VCaP (cell line): ENCODE results near the gene NME3.

Source experiments
- H3K27ac ChIP-seq: fragments of 450-650 bp; 2 replicates; pipeline ENCODE4 v1.5.1; 2017
- TF ChIP-seq, protein P1 (sequence below): fragments of 450-650 bp; conservative IDR thresholded peaks from 2 replicates; pipeline ENCODE4 v1.5.1; 2017; ENCODE audit warnings: mild to moderate bottlenecking, moderate library complexity

The NME3 gene

DNA sequence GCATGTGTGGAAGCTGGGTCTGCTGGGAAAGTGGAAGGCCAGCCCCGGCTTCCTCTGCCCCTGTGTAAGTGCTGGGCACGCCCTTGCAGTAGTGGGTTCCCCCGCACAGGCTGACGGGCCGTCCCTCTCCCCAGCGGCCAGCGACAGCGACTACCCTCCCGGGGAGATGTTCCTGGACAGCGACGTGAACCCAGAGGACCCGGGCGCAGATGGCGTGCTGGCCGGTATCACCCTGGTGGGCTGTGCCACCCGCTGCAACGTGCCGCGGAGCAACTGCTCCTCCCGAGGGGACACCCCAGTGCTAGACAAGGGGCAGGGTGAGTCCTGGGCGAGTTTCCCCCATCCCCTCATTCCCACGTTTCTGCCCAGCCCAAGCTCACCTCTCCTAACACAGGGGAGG is 5.5 kb downstream of the NME3 start:
- no peak overlapping the region for H3K27ac ChIP-seq
- TF ChIP-seq, protein P1, sequence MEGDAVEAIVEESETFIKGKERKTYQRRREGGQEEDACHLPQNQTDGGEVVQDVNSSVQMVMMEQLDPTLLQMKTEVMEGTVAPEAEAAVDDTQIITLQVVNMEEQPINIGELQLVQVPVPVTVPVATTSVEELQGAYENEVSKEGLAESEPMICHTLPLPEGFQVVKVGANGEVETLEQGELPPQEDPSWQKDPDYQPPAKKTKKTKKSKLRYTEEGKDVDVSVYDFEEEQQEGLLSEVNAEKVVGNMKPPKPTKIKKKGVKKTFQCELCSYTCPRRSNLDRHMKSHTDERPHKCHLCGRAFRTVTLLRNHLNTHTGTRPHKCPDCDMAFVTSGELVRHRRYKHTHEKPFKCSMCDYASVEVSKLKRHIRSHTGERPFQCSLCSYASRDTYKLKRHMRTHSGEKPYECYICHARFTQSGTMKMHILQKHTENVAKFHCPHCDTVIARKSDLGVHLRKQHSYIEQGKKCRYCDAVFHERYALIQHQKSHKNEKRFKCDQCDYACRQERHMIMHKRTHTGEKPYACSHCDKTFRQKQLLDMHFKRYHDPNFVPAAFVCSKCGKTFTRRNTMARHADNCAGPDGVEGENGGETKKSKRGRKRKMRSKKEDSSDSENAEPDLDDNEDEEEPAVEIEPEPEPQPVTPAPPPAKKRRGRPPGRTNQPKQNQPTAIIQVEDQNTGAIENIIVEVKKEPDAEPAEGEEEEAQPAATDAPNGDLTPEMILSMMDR = no peak

DNA sequence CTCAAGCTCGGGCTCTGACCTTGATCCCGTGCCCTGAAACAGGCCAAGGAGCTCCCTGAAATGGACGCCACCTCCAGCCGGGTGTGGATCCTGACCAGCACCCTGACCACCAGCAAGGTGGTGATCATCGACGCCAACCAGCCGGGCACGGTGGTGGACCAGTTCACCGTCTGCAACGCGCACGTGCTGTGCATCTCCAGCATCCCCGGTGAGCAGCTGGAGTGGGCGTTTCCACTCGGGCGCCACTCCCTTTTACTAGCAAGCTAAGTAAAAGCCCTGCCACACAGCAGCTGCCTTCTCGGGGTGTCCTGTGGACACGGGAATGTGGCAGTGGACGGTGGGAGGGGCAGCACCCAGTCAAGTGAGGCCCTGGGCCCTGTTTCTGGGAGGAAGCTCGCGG is 6.4 kb downstream of the NME3 start:
- TF ChIP-seq, protein P1 = no peak
- H3K27ac ChIP-seq = no peak overlapping the region

- TF ChIP-seq, protein P1 = no peak; the same call in 1 of the 2 replicates
- no peak overlapping the region for H3K27ac ChIP-seq
These were observed 7.5 kb downstream of the NME3 start for GRCh38 chr16:1763521-1764511.

GRCh38 chr16:1762879-1763520 is 8.3 kb downstream of the NME3 start:
- TF ChIP-seq, protein P1 = no peak
- H3K27ac ChIP-seq = no peak overlapping the region

DNA sequence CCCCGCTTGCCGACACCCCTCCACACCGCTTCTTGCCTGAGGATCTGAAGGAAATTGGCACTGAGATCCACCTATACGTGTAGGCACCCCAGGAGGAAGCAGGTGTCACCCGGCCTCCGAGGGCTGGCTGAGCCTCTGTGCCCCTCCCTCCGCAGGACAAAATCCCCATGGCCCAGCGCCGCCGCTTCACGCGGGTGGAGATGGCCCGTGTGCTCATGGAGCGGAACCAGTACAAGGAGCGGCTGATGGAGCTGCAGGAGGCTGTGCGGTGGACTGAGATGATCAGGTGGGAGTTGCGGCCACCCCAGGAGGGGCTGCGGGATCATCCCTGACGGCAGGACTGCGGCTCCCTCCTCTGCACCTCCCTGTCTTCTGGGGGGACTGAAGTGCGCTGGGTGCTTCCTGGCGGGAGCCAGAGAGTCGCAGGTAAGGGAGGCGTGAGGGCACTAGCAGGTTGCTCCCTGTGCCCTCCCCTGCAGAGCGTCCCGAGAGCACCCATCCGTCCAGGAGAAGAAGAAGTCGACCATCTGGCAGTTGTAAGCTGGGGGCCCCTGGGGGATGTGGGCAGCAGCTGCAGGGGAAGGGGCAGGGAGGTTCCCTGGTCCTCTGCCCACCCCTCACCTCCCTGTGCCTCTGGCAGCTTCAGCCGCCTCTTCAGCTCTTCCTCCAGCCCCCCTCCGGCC is 9.0 kb downstream of the NME3 start:
- TF ChIP-seq, protein P1 = no peak
- H3K27ac ChIP-seq = no peak overlapping the region

DNA sequence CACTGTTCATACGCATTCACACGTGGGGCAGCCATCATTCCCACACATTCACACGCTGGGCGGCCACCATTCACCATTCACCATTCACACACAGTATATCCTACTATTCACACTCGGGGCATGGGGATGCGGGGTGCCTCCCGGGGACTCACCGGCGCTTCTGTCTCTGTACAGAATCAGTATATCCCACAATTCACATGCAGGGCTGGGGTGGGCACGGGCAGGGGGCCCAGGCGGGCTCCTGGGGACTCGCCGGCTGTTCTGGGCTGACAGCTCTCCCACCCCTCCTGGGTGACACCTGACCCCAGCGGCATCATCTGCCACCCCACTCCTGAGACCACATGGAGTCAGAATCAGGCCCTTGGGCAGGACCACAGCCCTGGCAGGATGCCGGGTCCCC is 9.6 kb downstream of the NME3 start:
- TF ChIP-seq, protein P1 = no peak
- no peak overlapping the region for H3K27ac ChIP-seq

DNA sequence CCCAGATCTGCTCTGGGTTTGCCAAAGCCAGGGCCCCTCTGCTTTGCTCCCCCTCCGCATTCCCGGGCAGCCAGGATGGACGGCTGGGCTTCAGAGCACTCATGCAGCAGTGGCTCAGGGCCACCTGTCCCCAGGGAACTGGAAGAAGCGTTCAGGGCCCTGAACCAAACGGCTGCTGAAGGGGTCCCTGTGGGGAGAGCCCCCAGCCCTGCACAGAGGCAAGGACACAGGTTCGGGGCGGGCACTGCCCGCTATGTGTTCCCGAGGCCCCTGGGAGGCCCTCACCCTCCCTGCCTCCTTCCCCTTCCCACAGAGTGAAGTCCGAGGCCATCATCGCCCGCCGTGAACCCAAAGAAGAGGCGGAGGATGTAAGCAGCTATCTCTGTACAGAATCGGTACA is 10.4 kb downstream of the NME3 start:
- TF ChIP-seq, protein P1 = no peak

More for the DNA sequence above, 10.4 kb downstream of the NME3 start:
- H3K27ac ChIP-seq = no peak overlapping the region
